Glutamatergic neuron (in vitro differentiated cells): ENCODE results near the gene WDR7. TPM values are rescaled to one million over a fixed set of nuclear protein-coding genes. Genes with fewer than 3 reads are reported as not detected.

Experiments used
- DNase-seq: peaks from one replicate; pipeline ENCODE4 v3.0.0; 2022
- H3K27ac Mint-ChIP-seq: one replicate; pipeline ENCODE4 v1.8.0; 2020; ENCODE audit warnings: mild to moderate bottlenecking, mixed read lengths, inconsistent platforms; ENCODE audit not compliant: unreplicated experiment
- H3K27me3 Mint-ChIP-seq: one replicate; pipeline ENCODE4 v1.8.0; 2020; ENCODE audit warnings: mild to moderate bottlenecking, moderate library complexity, mixed read lengths, inconsistent platforms; ENCODE audit not compliant: unreplicated experiment
- H3K36me3 Mint-ChIP-seq: one replicate; pipeline ENCODE4 v1.8.0; 2020; ENCODE audit warnings: mild to moderate bottlenecking, mixed read lengths, inconsistent platforms; ENCODE audit not compliant: unreplicated experiment
- H3K4me1 Mint-ChIP-seq: one replicate; pipeline ENCODE4 v1.8.0; 2020; ENCODE audit warnings: mild to moderate bottlenecking, low read depth, mixed read lengths, inconsistent platforms; ENCODE audit not compliant: unreplicated experiment
- H3K4me3 Mint-ChIP-seq: one replicate; pipeline ENCODE4 v1.8.0; 2020; ENCODE audit warnings: mild to moderate bottlenecking, mixed read lengths, inconsistent platforms; ENCODE audit not compliant: unreplicated experiment
- H3K9me3 Mint-ChIP-seq: one replicate; pipeline ENCODE4 v1.8.0; 2020; ENCODE audit warnings: mild to moderate bottlenecking, moderate library complexity, mixed read lengths, inconsistent platforms; ENCODE audit not compliant: unreplicated experiment
- CTCF ChIP-seq: fragments of 200-600 bp; sonication (generic); IDR thresholded peaks from one replicate; pipeline ENCODE4 v1.5.0; 2021; ENCODE audit not compliant: partially characterized antibody, unreplicated experiment
- total RNA-seq: library from RNA; stranded (reverse); fragmentation: NEBNext Ultra II Directional; extraction: Animal tissue kit (Norgen Biotek cat#: 25700); gene quantifications from one replicate; pipeline ENCODE4 v1.2.1, GENCODE V29; 2021; ENCODE audit not compliant: unreplicated experiment

Gene WDR7
- total RNA-seq, 1 donor from 2014 or later: 41.8 TPM

- peaks cover 2% of the 10 kb centered on the region for H3K4me1 Mint-ChIP-seq
- no peak overlapping the region for H3K4me3 Mint-ChIP-seq
- no peak overlapping the region for H3K27ac Mint-ChIP-seq
- H3K9me3 Mint-ChIP-seq: no peaks in the 10 kb centered on the region
- no peaks in the 10 kb centered on the region for H3K36me3 Mint-ChIP-seq
- no peak for DNase-seq
- H3K27me3 Mint-ChIP-seq: no peaks in the 10 kb centered on the region
- TF ChIP-seq CTCF: no peak
Observed at GRCh38 chr18:57008001-57008686, 357.0 kb downstream of the WDR7 start.

GRCh38 chr18:57009844-57010243, 358.7 kb downstream of the WDR7 start:
- Mint-ChIP-seq H3K27ac (no peak overlapping the region), H3K27me3 (no peaks in the 10 kb centered on the region), H3K9me3 (no peaks in the 10 kb centered on the region), H3K4me3 (no peak overlapping the region), H3K4me1 (no peaks in the 10 kb centered on the region), H3K36me3 (no peaks in the 10 kb centered on the region)
- DNase-seq: no peak
- TF ChIP-seq CTCF: no peak

- DNase-seq: no peak
- TF ChIP-seq CTCF: no peak
- Mint-ChIP-seq H3K27ac (peak overlapping the region; percentile 52), H3K9me3 (no peaks in the 10 kb centered on the region), H3K36me3 (no peaks in the 10 kb centered on the region), H3K4me1 (peaks cover 29% of the 10 kb centered on the region), H3K4me3 (no peak overlapping the region), H3K27me3 (no peaks in the 10 kb centered on the region)
Observed at GRCh38 chr18:57014772-57015413, 363.7 kb downstream of the WDR7 start.

- no peaks in the 10 kb centered on the region for H3K9me3 Mint-ChIP-seq
- no peak for DNase-seq
- peaks cover 31% of the 10 kb centered on the region for H3K4me1 Mint-ChIP-seq
- H3K27ac Mint-ChIP-seq: no peak overlapping the region
- H3K4me3 Mint-ChIP-seq: no peak overlapping the region
- H3K27me3 Mint-ChIP-seq: no peaks in the 10 kb centered on the region
- no peak for TF ChIP-seq CTCF
- no peaks in the 10 kb centered on the region for H3K36me3 Mint-ChIP-seq
Observed at GRCh38 chr18:57015451-57015850, 364.3 kb downstream of the WDR7 start.

GRCh38 chr18:57018845-57019244, 367.7 kb downstream of the WDR7 start:
- DNase-seq: no peak
- H3K4me1 Mint-ChIP-seq: peaks cover 37% of the 10 kb centered on the region
- no peak for TF ChIP-seq CTCF
- H3K9me3 Mint-ChIP-seq: no peaks in the 10 kb centered on the region
- no peak overlapping the region for H3K4me3 Mint-ChIP-seq
- no peaks in the 10 kb centered on the region for H3K36me3 Mint-ChIP-seq
- no peaks in the 10 kb centered on the region for H3K27me3 Mint-ChIP-seq
- H3K27ac Mint-ChIP-seq: no peak overlapping the region
